Stimulated activated CD4-positive, alpha-beta T cell treated with anti-CD3 and anti-CD28 coated beads, Interleukin-2, amount 100 ng/mL, for 24 hours (primary cell): ENCODE measurements around the gene ATP6AP1.
A peak's percentile ranks its signal among the peaks of the same experiment; 100 is the strongest.

ENCODE experiments used
- DNase-seq, 2 donors: peaks; one replicate each; pipeline ENCODE4 v3.0.0-alpha.2; 2020

ATP6AP1 gene

DNA sequence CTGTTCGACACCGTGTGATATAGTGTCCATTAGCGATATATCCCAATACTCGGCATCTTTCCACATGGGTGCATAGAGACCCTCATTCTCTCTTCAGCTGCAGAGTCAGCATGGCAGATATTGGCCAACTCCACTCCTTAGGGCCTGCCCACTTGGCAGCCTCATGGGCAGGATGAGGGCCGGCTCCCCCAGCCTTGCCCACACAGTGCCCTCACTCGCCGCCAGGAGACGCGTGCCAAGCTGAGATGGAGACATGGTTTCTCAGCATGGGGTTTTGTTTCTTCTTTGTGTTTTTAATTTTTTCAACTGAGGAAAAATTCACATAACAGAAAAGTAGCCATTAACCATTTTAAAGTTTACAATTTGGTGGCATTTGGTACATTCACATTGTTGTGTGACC lies 24.3 kb downstream of the ATP6AP1 start:
- DNase-seq = no peak

DNA sequence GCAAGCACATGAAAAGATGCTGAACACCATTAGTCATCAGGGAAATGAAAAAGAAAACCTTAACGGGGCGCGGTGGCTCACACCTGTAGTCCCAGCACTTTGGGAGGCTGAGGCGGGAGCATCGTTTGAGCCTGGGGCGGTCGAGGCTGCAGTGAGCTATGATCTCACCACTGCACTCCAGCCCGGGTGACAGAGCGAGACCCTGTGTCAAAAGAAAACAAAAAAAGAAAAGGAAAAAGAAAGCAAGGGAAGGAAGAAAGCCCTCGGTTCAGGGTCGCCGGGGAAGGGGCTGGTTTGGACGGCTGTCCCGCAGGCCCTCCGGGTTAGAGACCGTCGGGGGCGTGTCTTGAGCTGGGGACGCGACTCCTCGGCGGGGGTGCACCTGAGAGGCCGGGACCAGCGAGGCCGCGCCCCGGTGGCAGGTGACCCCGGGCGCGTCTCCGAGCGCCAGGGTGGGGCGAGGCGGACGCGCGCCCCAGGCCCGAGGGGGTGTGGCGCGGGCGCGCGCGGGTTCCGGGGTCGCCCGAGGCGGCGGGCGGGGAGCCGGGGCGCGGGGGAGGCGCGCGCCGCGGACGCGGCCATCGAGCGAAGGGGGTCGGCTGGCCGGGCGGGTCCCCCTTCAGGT lies 29.1 kb downstream of the ATP6AP1 start:
- DNase-seq = peak; percentile 42 to 55

DNA sequence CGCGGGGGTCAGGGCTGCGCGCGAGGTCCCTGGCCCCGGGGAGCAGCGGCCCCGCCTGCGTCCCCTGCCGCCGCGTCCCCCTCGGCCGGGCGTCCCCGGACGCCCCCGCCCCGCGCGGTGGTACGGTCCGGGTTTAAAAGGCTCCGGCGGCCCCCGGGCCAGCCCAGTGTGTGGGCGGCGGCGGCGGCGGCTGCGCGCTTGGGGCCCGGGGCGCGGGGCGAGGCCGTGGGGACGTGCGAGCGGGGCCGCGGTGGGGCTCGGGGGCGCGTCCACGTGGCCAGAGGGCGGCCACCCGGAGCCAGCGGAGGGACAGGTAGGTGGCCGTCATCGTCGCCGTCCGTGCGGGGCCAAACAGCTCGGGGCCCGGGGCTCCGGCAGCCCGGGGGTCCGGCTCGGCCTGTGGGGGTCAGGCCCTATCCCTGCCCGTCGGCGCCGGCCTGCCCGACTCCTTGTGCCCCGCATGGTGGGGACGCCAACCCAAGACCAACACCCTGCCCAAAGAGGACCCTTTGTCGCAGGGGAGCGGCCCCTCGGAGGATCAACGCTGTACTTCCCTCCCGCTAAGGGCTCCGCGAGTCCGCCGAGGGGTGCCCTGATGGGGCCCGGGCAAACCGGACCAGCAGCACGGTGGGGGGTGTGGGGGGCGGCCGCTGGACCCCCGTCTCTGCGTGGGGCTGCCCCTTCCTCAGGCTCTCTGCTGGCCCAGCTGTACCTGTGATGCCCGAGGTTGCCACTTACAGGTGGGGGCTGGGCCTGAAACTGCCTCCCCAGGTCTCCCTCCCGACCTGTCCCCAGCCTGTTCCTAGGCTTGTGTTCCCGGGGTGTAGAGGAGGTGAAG lies 29.9 kb downstream of the ATP6AP1 start, which contains the start of gene PLXNA3:
TSS of gene PLXNA3 (plus strand) at position 166 of the 838 bp plus-strand sequence. CDS start 1,903 bp downstream, outside the sequence.
- DNase-seq = peak; percentile 66 to 68

DNA sequence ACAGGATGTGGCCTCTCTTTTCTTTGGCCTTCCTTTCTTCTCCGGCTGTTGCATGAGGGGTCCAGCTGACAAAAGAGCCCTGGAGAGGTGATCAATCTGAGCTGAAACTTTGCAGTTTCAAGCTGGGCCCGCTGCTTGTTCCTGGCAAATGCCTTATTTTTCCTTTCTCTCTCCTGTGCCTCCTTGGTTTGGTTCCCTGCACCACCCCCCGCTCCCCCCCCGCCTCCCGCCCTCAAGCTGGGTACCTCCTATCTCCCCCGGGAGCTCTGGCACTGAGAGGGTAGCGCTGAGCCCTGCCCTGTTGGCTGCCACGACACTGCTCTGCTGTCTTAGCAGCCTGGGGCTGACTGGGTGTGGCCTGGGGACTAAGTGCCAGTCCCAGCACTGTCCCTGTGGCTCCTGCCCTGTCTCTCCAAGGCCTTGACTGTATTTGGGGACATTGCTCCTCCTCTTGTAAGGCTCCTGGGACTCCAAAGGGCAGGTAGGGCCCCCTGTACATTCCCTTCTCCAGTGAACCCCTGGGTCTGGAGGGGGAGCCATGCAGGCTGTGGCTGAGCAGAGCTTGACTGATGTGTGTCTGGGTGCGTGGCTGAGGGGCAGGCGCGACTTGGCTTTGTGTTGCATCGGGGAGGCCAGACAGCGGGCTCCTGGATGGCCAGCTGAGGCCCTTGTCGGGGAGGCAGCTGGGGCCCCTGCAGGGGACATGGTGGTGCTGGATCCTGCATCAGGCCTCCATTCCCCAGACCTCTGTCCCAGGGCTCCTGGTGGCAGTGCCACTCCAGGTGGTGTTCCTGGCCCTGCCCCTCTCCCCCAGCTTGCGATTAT lies 30.7 kb downstream of the ATP6AP1 start:
- no peak for DNase-seq

DNA sequence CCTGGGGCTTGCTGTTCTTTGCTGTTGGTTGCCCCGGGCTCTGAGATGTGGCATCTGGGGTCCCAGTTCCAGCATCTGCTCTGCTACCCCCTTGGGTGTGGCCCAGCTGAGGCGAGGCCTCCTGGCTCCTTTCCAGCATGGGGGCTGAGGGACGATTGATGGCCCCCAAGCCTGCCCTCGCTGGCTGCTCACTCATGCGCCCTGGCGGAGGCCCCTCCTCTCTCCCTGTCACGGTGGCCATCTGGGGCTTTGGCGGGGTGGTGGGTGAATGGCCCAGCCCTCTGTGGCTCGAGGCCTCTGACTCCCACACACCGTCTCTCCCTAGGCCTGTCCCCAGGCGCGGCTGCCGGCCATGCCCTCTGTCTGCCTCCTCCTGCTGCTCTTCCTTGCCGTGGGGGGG lies 31.4 kb downstream of the ATP6AP1 start:
- no peak for DNase-seq

DNA sequence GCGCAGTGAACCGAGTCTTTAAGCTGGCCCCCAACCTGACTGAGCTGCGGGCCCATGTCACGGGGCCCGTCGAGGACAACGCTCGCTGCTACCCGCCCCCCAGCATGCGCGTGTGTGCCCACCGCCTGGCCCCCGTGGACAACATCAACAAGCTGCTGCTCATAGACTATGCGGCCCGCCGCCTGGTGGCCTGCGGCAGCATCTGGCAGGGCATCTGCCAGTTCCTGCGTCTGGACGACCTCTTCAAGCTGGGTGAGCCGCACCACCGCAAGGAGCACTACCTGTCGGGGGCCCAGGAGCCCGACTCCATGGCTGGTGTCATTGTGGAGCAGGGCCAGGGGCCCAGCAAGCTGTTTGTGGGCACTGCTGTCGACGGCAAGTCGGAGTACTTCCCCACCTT lies 31.8 kb downstream of the ATP6AP1 start:
- DNase-seq = no peak

DNA sequence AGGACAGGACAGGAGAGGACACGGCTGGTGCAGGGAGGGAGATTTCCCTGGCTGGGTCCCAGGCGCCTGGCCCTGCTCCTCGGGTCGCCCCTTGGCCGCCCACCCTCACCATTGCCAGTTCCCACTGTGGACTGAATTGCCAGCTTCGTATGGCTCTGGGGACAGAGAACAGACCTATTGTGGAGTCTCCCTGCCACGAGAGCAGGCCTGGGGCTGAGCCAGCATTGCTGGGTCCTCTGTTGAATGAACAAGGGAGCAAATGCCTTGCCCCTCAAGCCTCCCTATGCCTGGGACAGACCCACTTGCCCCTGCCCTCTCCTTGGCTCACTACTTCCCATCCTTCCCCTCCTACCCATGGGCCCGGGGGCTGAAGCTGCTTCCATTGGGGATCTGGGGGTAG lies 33.9 kb downstream of the ATP6AP1 start:
- no peak for DNase-seq

DNA sequence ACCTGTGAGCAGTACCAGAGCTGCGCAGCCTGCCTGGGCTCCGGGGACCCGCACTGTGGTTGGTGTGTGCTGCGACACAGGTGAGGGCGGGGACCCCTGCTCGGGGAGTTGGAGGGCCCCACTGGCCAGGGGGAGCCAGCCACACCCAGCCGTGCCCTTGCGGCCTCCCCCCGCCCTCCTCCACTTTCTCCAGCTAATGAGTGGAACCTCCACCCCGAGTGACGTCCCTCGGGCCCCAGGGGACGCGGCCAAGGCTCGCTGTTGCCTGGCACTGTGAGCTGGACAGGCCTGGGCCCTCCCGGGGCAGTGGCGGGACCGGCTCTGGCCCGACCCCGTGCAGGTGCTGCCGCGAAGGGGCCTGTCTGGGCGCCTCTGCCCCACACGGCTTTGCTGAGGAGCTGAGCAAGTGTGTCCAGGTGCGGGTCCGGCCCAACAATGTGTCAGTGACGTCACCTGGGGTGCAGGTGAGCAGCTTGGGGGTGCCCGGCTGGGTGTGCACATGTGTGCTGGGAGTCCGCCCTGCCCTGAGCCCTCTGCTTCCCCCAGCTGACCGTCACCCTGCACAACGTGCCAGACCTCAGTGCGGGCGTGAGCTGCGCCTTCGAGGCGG lies 35.2 kb downstream of the ATP6AP1 start:
- no peak for DNase-seq

DNA sequence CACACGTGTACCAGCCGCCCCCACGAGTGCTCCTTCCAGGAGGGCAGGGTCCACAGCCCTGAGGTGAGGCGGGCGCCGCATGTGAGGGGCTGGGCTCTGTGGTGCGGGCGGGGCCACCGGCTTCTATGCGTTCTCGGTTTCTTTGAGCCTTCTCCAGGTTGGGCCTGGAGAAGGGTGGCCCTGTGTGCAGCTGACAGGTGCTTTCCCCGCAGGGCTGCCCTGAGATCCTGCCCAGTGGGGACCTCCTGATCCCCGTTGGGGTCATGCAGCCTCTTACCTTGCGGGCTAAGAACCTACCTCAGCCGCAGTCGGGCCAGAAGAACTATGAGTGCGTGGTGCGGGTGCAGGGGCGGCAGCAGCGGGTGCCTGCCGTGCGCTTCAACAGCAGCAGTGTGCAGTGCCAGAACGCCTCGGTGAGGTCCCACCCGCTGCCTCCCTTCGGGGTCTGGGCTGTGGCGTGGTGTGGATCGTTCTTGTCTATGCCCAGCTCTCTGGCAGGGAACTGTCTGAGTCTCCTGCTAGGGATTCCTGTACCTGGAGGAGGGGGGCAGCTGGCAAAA lies 36.4 kb downstream of the ATP6AP1 start:
- DNase-seq = no peak

DNA sequence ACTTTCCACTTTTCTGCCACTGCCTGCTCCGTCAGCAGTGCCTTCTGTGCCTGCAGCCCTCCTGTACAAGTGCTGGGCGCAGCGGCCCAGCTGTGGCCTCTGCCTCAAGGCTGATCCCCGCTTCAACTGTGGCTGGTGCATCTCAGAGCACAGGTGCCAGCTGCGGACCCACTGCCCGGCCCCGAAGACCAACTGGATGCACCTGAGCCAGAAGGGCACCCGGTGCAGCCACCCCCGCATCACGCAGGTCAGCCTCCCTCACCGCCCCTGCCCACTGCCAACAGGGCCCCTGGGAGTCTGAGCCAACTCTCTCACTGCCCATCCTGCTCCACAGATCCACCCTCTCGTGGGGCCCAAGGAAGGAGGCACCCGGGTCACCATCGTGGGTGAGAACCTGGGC lies 37.1 kb downstream of the ATP6AP1 start:
- DNase-seq = no peak

DNA sequence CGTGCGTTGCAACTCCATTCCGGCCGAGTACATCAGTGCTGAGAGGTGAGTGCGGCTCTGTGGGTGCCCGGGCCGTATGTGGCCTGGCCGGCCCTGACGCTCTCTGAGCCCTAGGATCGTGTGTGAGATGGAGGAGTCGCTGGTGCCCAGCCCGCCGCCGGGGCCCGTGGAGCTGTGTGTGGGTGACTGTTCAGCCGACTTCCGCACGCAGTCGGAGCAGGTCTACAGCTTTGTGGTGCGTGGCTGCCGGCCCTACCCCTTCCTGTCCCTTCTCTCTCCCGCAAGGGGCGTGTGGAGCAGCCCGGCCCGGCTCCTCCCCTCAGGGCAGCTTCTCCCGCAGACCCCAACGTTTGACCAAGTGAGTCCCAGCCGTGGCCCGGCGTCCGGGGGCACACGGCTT lies 37.6 kb downstream of the ATP6AP1 start:
- no peak for DNase-seq

DNA sequence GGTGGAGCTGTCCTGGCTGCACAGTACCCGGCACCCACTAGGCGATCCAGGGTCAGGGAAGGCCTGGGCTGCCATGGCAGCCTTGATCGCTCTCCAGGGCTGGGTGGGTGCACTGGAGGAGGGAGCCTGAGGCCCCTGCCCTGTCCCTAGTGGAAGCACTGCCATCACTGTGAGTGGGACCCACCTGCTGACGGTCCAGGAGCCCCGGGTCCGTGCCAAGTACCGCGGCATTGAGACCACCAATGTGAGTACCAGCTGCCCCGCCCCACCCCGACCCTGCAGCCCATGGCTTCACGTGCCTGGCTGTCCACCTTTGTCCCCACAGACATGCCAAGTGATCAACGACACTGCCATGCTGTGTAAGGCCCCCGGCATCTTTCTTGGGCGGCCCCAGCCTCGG lies 38.4 kb downstream of the ATP6AP1 start:
- DNase-seq = no peak

DNA sequence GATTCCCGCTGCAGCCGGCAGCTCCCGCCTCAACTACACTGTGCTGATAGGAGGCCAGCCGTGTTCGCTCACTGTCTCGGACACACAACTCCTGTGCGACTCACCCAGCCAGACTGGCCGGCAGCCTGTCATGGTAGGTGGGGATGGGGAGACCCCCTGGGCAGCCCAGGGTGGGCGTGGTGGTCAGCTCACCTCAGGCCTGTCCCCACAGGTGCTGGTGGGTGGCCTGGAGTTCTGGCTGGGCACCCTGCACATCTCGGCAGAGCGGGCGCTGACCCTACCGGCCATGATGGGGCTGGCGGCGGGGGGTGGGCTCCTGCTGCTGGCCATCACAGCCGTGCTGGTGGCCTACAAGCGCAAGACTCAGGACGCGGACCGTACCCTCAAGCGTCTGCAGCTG lies 39.1 kb downstream of the ATP6AP1 start:
- no peak for DNase-seq

DNA sequence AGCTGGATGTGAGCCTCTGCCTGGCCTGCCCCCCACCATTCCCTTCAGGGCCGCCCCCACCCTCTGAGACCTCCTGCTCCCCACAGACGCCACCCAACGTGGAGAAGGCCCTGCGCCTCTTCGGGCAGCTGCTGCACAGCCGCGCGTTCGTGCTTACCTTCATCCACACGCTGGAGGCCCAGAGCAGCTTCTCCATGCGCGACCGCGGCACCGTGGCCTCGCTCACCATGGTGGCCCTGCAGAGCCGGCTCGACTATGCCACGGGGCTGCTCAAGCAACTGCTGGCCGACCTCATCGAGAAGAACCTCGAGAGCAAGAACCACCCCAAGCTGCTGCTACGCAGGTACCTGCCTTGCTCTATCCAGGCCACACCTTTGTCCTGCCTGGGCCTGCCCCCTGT lies 39.7 kb downstream of the ATP6AP1 start:
- no peak for DNase-seq

DNA sequence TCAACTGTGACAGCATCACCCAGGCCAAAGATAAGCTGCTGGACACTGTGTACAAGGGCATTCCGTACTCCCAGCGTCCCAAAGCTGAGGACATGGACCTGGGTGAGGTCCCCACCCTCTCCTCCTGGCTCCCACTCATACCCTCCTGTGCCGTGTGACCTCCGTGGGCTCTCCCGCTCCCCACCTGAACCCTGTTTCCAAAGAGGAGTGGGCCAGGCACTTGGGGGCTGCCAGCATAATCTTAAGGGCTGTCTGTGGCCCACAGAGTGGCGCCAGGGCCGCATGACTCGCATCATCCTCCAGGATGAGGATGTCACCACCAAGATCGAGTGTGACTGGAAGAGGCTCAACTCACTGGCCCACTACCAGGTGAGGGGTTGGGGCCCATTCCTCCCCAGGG lies 40.6 kb downstream of the ATP6AP1 start:
- no peak for DNase-seq

DNA sequence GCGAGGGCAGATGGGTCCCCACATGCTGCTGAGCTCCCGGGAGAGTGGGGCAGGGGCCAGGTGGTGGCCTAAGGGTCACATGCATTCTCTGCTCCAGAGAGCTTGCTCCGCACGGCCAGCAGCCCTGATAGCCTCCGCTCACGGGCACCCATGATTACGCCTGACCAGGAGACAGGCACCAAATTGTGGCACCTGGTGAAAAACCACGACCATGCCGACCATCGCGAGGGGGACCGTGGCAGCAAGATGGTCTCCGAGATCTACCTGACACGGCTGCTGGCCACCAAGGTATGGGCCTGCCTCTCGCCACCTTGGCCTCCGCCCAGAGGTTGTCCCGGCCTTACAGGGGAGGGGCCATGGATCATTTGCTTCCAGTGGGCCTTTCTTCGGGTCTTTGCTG lies 41.4 kb downstream of the ATP6AP1 start:
- DNase-seq = no peak

DNA sequence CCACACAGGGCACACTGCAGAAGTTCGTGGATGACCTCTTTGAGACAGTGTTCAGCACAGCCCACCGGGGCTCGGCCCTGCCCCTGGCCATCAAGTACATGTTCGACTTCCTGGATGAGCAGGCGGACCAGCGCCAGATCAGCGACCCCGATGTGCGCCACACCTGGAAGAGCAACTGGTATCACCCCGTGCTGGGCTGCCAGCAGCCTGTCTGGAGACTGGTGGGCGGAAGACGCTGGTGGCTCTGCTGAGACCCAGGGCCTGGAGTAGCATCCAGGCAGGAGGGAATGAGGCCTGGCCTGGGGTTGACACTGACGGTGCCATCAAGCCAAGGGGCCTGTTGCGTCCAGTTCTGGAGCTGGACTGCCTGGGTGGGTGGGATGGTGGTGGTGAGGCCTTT lies 42.0 kb downstream of the ATP6AP1 start:
- no peak for DNase-seq

DNA sequence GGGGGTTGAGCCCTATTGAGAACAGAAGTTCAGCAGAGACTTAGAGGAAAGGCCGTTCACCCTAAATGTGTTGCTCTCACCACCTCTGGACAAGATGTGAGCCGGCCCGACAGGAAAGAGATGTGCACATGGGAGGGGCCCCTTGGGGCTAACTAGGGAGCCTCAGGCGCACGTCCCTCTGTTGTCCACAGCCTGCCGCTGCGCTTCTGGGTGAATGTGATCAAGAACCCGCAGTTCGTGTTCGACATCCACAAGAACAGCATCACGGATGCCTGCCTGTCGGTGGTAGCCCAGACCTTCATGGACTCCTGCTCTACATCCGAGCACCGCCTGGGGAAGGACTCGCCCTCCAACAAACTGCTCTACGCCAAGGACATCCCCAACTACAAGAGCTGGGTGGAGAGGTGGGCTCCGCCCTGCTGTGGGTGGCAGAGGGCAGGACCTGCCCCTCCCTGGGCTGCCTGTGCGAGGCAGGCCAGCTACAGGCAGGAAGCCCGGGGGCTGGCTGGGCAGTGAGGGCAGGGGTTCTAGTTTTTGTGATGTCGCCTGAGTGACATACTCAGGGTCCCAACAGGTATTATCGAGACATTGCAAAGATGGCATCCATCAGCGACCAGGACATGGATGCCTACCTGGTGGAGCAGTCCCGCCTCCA lies 42.6 kb downstream of the ATP6AP1 start:
- no peak for DNase-seq

DNA sequence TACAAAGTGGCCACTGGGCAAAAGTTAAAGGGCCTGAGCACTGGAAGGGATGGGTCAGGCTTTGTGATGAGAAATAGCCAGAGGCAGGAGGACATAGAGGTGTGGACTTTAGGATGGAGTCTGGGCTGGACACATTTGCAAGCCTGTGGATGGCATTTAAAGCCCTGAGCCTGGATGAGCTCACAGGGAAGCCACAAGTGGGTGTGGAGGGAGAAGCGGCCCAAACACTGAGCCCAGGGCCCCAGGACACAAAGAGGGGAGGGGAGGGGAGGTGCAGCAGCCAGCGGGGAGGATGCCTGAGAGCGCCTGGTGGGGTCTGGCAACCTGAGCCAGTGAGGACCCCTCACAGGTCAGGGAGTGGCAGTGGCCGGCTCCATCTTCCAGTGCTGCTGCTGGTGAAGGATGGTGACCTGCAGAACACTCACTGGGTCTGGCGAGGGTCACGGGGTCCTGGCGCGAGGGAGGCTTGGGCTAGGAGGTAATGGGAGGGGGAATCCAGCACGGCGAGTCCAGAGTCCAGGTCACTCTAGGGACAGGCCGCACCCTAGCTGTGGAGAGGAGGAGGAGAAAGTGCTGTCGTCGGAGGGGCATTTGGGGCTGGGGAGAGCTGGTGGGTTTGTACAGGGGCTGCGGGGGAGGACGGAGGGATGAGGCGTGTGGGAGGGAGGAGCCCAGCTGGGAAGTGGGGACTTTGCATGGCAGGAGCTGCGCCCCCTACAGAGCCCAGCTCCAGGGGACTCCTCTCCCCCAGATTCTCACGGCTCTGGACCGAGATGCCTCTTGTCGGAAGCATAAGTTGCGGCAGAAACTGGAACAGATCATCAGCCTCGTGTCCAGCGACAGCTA lies 43.6 kb downstream of the ATP6AP1 start:
- no peak for DNase-seq

DNA sequence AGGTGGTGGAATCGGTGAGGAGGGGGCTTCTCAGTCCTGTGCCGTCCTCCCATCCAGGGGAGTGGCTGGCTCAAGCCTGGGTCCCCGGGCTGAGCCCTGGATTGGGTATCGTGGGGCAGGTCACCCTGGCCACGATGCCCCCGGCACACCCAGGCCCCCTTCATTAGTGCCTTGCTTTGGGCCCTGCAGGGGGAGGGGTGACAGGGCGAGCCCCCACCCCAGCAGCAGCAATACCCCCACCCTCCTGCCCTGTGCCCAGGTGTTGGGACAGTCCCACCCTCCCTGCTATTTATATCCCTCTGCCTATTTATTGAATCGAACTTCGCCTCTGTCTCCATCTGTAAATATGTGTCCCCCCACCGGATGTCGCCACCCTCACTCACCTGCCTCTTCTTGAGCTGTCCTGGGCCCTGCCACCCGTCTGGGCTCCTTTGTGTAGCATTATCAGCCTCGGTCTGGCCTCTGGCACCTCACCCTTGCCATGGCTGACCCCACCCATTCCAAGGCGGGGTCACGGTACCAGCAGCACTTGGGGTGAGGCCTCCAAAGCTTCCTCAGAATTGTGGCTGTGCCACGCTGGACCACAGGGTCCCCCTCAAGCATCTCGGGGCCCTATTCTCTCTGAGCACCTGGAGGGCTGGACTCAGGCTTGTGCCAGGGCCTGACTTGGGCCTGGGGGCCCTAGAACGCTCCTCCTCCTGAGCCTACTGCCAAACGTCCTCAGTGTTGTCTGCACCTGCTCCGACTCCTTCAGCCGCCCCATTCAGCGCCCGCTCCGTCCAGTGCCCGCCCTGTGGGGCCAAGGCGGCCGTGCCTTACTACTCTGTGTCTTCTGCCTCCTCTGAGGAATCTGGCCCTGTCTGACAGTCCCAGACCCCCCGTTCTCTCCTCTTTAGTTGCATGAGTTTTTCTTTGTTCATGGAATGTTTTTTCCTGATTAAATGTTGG lies 44.5 kb downstream of the ATP6AP1 start:
- no peak for DNase-seq
